HL-60 (cell line): Measurements from ENCODE around the gene TCHP.

Experiments
- POLR2AphosphoS5 ChIP-seq: IDR thresholded peaks from 2 replicates; pipeline ENCODE4 v1.6.1; 2012; ENCODE audit warnings: low read depth
- SPI1 ChIP-seq: IDR thresholded peaks from 2 replicates; pipeline ENCODE4 v1.6.1; 2012; ENCODE audit warnings: low read depth, mild to moderate bottlenecking, borderline replicate concordance
- TF ChIP-seq, protein P1 (sequence below): IDR thresholded peaks from 2 replicates; pipeline ENCODE4 v1.6.1; 2012; ENCODE audit warnings: low read depth; ENCODE audit not compliant: insufficient replicate concordance
- TF ChIP-seq, protein P2 (sequence below): IDR thresholded peaks from one replicate; pipeline ENCODE4 v1.5.1; 2011; ENCODE audit warnings: low read length, control low read depth, inconsistent platforms; ENCODE audit not compliant: insufficient read depth

DNA sequence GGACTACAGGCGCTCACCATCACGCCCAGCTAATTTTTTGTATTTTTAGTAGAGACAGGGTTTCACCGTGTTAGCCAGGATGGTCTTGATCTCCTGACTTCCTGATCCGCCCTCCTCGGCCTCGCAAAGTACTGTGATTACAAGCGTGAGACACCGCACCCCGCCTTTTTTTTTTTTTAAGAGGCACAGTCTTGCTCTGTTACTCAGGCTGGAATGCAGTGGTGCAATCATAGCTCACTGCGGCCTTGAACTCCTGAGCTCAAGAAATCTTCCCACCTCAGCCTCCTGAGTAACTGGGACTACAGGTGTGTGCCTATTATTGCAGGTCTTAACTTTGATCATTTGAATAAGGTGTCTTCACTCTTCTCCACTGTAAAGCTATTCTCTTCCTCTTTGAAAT lies 14.5 kb upstream of the TCHP start:
- TF ChIP-seq, protein P1, sequence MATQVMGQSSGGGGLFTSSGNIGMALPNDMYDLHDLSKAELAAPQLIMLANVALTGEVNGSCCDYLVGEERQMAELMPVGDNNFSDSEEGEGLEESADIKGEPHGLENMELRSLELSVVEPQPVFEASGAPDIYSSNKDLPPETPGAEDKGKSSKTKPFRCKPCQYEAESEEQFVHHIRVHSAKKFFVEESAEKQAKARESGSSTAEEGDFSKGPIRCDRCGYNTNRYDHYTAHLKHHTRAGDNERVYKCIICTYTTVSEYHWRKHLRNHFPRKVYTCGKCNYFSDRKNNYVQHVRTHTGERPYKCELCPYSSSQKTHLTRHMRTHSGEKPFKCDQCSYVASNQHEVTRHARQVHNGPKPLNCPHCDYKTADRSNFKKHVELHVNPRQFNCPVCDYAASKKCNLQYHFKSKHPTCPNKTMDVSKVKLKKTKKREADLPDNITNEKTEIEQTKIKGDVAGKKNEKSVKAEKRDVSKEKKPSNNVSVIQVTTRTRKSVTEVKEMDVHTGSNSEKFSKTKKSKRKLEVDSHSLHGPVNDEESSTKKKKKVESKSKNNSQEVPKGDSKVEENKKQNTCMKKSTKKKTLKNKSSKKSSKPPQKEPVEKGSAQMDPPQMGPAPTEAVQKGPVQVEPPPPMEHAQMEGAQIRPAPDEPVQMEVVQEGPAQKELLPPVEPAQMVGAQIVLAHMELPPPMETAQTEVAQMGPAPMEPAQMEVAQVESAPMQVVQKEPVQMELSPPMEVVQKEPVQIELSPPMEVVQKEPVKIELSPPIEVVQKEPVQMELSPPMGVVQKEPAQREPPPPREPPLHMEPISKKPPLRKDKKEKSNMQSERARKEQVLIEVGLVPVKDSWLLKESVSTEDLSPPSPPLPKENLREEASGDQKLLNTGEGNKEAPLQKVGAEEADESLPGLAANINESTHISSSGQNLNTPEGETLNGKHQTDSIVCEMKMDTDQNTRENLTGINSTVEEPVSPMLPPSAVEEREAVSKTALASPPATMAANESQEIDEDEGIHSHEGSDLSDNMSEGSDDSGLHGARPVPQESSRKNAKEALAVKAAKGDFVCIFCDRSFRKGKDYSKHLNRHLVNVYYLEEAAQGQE: no peak
- TF ChIP-seq, protein P2, sequence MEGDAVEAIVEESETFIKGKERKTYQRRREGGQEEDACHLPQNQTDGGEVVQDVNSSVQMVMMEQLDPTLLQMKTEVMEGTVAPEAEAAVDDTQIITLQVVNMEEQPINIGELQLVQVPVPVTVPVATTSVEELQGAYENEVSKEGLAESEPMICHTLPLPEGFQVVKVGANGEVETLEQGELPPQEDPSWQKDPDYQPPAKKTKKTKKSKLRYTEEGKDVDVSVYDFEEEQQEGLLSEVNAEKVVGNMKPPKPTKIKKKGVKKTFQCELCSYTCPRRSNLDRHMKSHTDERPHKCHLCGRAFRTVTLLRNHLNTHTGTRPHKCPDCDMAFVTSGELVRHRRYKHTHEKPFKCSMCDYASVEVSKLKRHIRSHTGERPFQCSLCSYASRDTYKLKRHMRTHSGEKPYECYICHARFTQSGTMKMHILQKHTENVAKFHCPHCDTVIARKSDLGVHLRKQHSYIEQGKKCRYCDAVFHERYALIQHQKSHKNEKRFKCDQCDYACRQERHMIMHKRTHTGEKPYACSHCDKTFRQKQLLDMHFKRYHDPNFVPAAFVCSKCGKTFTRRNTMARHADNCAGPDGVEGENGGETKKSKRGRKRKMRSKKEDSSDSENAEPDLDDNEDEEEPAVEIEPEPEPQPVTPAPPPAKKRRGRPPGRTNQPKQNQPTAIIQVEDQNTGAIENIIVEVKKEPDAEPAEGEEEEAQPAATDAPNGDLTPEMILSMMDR: no peak
- TF ChIP-seq POLR2AphosphoS5 (no peak), SPI1 (no peak)
